ENCODE measurements around the gene SYNRG.

- TF ChIP-seq RBAK (tag by site-specific recombination; IDR thresholded peaks at IDR 0.05) (no peak), ZNF146 (tag by site-specific recombination; IDR thresholded peaks at IDR 0.05) (no peak), ZBTB21 (tag by site-specific recombination; IDR thresholded peaks at IDR 0.05) (no peak), ZNF792 (tag by site-specific recombination; IDR thresholded peaks at IDR 0.05) (no peak), CTCF (tag by site-specific recombination; IDR thresholded peaks at IDR 0.05) (no peak)
Measured at GRCh38 chr17:37518826-37519225, 90.4 kb downstream of the SYNRG start.
